GM21447 (cell line): ENCODE results near the gene EFCAB9.
"Not testable (repeated sequence)": the region's sequence is repeated elsewhere in the genome, so short reads cannot be mapped to it uniquely, and the experiment has no call there.

ENCODE experiments used
- ATAC-seq: cut with Tn5 transposase; IDR thresholded peaks from one replicate; pipeline ENCODE4 v1.9.1; 2021; ENCODE audit not compliant: unreplicated experiment

Gene EFCAB9

GRCh38 chr5:172187118-172188032, 6.6 kb upstream of the EFCAB9 start:
- peak; percentile 34 for ATAC-seq

GRCh38 chr5:172188033-172188892, 5.7 kb upstream of the EFCAB9 start, which contains the start of gene STK10:
TSS of gene STK10 (minus strand) at chr5:172188224. CDS start at chr5:172188042, 182 bp downstream.
- peak; percentile 62 for ATAC-seq

DNA sequence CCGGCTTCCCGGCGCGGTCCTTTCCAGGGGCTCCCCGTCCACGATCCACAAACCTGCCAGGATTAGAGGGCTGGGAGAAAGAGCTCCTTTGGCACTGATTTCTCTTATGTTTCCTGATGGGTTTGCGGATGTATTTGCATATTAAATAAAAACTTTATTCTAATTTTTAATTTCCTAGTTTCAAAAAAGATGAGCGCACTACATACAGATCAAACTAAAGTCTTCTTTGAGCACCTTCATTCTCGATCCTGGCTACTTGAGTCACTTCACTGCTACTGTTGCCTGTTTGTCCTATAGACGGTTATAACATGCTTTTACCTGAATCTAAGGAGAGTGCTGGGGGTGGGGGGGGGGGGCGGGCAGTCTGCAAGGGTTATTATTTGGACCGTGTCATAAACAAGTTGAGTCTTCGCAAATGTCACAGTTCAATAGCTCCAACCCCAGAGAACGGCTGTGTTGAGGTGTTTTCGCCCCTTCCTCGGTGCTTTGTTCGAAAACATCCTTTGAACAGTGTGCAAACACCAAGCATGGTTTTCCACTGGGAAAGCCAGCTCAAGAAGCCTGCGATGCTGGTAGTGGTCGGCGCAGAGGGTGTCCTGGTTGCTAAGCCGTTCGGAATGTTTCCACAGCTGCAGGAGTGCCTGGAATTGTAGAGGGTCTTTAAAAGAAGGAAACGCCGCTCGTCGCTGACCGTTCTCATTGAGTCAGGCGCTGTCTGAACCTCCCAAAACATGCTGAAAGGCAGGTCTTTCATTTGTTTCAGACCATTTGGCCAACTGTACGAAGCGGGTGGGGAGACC, 4.9 kb upstream of the EFCAB9 start:
- no peak for ATAC-seq

- ATAC-seq, result no peak
Observed at GRCh38 chr5:172189693-172190296, 4.2 kb upstream of the EFCAB9 start.

- no peak for ATAC-seq
Observed at GRCh38 chr5:172194985-172195774, 1.2 kb downstream of the EFCAB9 start.

DNA sequence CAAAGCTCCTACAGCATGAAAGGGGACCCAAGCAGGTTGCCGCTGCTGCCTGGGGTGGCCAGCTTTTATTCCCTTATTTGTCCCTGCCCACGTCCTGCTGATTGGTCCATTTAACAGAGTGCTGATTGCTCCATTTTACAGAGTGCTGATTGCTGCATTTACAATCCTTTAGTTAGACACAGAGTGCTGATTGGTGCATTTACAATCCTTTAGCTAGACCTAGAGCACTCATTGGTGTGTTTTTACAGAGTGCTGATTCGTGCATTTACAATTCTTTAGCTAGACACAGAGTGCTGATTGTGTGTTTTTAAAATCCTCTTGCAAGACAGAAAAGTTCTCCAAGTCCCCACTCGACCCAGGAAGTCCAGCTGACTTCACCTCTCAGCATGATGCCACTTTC, 3.8 kb downstream of the EFCAB9 start:
- not testable (repeated sequence) for ATAC-seq

DNA sequence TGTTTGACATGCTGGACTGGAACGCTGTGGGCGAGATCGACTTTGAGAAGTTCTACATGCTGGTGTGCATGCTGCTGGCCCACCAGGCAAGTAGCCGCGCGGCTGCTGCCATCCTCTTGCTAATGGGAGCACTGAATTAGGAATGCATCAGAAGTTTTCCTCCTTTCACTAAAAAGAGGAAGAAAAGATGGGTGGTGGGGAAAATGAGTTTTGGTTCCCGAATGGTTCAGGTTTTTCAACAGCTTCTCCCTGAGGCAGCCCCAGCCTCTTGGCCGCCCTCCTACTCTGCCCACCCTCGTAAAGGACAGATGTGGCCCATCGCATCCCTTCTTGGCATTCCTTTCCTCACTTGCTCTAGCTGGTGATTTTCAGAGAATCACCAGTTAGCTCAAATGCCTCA, 5.5 kb downstream of the EFCAB9 start:
- ATAC-seq, result no peak

GRCh38 chr5:172200476-172200875, 6.5 kb downstream of the EFCAB9 start:
- no peak for ATAC-seq

DNA sequence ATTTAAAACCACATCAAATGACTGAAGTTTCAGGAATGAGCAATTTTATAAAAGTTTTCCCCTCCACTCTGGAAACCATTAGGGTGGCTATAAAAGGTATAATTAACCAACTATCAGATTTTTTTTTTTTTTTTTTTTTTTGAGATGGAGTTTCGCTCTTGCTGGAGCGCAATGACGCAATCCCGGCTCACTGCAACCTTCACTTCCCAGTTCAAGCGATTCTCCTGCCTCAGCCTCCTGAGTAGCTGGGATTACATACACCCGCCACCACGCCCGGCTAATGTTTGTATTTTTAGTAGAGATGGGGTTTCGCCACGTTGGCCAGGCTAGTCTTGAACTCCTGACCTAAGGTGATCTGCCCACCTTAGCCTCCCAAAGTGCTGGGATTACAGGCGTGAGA, 12.0 kb downstream of the EFCAB9 start:
- not testable (repeated sequence) for ATAC-seq

DNA sequence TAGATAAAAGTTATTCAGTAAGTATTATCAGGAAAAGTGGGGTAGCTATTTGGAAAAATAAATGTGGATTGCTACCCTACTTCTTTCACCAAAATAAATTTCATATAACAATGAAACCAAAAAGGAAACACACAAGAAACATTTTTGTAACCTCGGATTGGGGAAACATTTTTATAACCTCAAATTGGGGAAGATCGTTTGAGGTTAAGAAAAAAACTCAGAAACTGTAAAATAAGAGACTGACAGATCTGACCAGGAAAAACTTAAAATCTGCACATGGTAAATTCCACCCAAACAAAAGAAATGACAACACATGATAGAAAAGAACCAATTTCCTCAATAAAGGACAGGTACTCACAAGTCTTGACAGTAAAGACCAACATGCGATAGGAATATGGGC, 13.5 kb downstream of the EFCAB9 start:
- ATAC-seq, result no peak

- ATAC-seq, result no peak
Observed at GRCh38 chr5:172209714-172210113, 15.7 kb downstream of the EFCAB9 start.

GRCh38 chr5:172211676-172212075, 17.7 kb downstream of the EFCAB9 start:
- ATAC-seq, result no peak

DNA sequence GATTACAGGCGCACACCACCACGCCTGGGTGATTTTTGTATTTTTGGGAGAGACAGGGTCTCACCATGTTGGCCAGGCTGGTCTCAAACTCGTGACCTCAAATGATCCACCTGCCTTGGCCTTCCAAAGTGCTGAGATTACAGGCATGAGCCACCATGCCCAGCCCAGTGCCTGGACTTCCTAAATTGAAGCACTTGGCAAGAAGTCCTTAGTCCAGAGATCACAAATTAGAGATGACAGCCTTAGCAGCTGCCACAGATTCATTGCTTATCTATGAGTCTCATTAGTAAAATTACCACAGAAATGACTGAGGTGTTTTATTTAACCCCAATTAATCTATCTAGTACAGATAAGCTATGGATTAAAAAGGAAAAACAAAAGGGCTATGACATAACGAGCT, 19.2 kb downstream of the EFCAB9 start:
- ATAC-seq, result no peak

- ATAC-seq, result no peak
Observed at GRCh38 chr5:172216345-172216744, 22.4 kb downstream of the EFCAB9 start.

DNA sequence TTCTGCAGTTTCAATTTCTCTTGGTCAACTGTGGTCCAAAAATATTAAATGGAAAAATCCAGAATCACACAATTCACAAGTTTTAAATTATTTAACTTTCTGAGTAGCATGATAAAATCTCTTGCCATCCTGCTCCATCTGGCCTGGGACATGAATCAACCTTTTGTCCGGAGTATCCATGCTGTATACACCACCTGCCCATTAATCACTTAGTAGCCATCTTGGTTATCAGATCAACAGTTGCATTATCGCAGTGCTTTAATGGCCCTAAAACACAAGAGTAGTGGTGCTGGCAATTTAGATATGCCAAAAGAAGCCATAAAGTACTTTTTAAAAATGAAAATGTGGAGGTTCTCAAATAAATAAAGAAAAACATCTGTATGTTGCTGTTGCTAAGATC, 25.3 kb downstream of the EFCAB9 start:
- ATAC-seq, result no peak

GRCh38 chr5:172223901-172224873, 30.2 kb downstream of the EFCAB9 start:
- ATAC-seq, result peak; percentile 81

- ATAC-seq, result no peak
Observed at GRCh38 chr5:172224996-172225395, 31.0 kb downstream of the EFCAB9 start.

DNA sequence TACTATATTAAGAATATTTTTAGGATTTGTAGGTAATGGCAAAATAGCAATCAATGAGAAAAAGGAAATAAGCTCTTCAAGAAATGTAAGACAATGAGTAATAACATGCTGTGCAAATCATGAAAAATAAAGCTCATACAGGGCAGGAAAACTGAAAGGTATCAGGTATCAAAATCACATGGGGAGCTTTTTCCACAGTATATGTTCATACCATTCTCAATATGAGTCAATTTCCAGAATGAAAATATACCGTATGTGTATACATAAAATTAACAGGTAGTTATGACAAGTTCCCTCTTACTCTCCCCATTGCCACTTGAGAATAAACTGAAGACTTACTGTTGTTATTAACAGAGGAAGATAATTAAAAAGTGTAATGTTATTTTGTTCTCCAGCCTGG, 35.9 kb downstream of the EFCAB9 start:
- no peak for ATAC-seq

- no peak for ATAC-seq
Observed at GRCh38 chr5:172234031-172234430, 40.1 kb downstream of the EFCAB9 start.
